ENCODE measurements around the gene CTPS2. TPM values are rescaled to one million over a fixed set of nuclear protein-coding genes. Genes with fewer than 3 reads are reported as not detected.

Gene CTPS2
- total and polyA plus RNA-seq, 2 experiments from 2014 or later = 10.4 to 35.5 TPM

- no peaks in the 10 kb centered on the region for H3K27me3 ChIP-seq (ENCODE audit: insufficient read depth)
- no peaks in the 10 kb centered on the region for H4K20me1 ChIP-seq (replicated peaks; ENCODE audit: insufficient read depth)
- H3K4me3 ChIP-seq = no peak overlapping the region
- H3K4me1 ChIP-seq (ENCODE audit: insufficient read depth) = no peaks in the 10 kb centered on the region
- no peaks in the 10 kb centered on the region for H3K9me2 ChIP-seq (ENCODE audit: insufficient read depth)
- Mint-ChIP-seq H3K27me3 (ENCODE audit: insufficient read depth, low read depth, poor library complexity) (no peaks in the 10 kb centered on the region), H3K4me3 (no peak overlapping the region), H3K27ac (peak overlapping the region; percentile 43; the same call in 1 of the 2 replicates), H3K36me3 (ENCODE audit: low read depth) (peaks cover 59% of the 10 kb centered on the region), H3K4me1 (peaks cover 6% of the 10 kb centered on the region; the same call in 1 of the 3 replicates), H3K9me3 (no peaks in the 10 kb centered on the region; the same call in 2 of the 3 replicates)
- no peak overlapping the region for H3K27ac ChIP-seq (ENCODE audit: low read depth)
- TF ChIP-seq EZH2phosphoT487 (IDR thresholded peaks at IDR 0.05; ENCODE audit: unreplicated experiment) (no peak), CREB1 (CRISPR knock-in tag; IDR thresholded peaks at IDR 0.05; ENCODE audit: low read depth) (no peak), CTCF (conservative IDR thresholded peaks at IDR 0.05; ENCODE audit: low read depth in 2 of 2) (no peak), NANOG (IDR thresholded peaks at IDR 0.05; ENCODE audit: borderline replicate concordance) (no peak), ZNF114 (CRISPR knock-in tag; IDR thresholded peaks at IDR 0.05) (no peak), ZNF331 (CRISPR knock-in tag; IDR thresholded peaks at IDR 0.05; ENCODE audit: low read depth) (no peak), JUNB (IDR thresholded peaks at IDR 0.05; ENCODE audit: unreplicated experiment) (no peak), EZH2 (IDR thresholded peaks at IDR 0.05; ENCODE audit: low read depth, unreplicated experiment) (no peak), ZNF462 (CRISPR knock-in tag; IDR thresholded peaks at IDR 0.05) (no peak), STAT1 (IDR thresholded peaks at IDR 0.05; ENCODE audit: unreplicated experiment) (no peak), POLR2AphosphoS5 (IDR thresholded peaks at IDR 0.05; ENCODE audit: low read depth) (no peak), ETS1 (IDR thresholded peaks at IDR 0.05) (no peak), REST (IDR thresholded peaks at IDR 0.05; ENCODE audit: unreplicated experiment) (no peak)
- DNase-seq (ENCODE audit: low spot score) = no peak
- H2AFZ ChIP-seq = no peak overlapping the region
- no peaks in the 10 kb centered on the region for H3K79me2 ChIP-seq (replicated peaks; ENCODE audit: insufficient read depth)
- no peaks in the 10 kb centered on the region for H3F3A ChIP-seq (replicated peaks; ENCODE audit: low read depth)
- peaks cover 15% of the 10 kb centered on the region for H3K36me3 ChIP-seq (ENCODE audit: insufficient read depth)
- H3K4me2 ChIP-seq = no peak overlapping the region
- ATAC-seq = no peak
Measured at GRCh38 chrX:16756724-16757123, 44.3 kb upstream of the CTPS2 start.
